Ovary (tissue), 3 donors: ENCODE data around the gene SIDT2.

Source experiments
- EP300 ChIP-seq: sonication (generic); formaldehyde crosslinking; IDR thresholded peaks from one replicate; pipeline ENCODE4 v1.6.1; 2017; ENCODE audit warnings: antibody characterized with exemption
- POLR2A ChIP-seq: fragments of 450-650 bp; IDR thresholded peaks from one replicate; pipeline ENCODE4 v1.6.1; 2017; ENCODE audit warnings: antibody characterized with exemption, mild to moderate bottlenecking, moderate library complexity
- TF ChIP-seq, protein P1 (sequence below), 3 donors: fragments of 450-650 bp in 2 of 3; fragments of 200-600 bp in 1 of 3; IDR thresholded peaks; one replicate each; pipeline versions ENCODE4 v1.5.1 to v1.8.0; 2016 to 2022; ENCODE audit warnings: antibody characterized with exemption in 3 of 3, mild to moderate bottlenecking in 1 of 3
- donor health status: DM: no; HTN: no; CAD: no.

DNA sequence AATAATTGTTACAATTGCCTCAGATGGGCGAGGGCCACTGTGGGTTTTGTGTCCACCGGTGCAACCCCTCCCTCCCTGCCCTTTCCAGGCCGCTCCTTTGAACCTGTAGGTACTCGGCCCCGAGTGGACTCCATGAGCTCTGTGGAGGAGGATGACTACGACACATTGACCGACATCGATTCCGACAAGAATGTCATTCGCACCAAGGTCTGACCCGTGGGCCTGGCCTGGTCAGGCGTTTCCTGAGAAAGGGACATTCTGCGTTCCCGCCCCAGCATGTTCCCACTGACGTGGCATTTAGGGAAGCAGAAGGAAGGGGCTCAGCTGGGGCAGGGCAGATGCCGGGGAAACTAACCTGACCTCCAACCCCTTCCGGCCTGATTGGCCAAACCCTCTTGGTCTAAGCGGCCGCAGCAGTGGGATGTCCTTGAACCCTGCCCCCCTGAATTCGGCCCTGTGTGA, 10.1 kb downstream of the SIDT2 start:
- TF ChIP-seq POLR2A (no peak), EP300 (no peak)
- TF ChIP-seq, protein P1, sequence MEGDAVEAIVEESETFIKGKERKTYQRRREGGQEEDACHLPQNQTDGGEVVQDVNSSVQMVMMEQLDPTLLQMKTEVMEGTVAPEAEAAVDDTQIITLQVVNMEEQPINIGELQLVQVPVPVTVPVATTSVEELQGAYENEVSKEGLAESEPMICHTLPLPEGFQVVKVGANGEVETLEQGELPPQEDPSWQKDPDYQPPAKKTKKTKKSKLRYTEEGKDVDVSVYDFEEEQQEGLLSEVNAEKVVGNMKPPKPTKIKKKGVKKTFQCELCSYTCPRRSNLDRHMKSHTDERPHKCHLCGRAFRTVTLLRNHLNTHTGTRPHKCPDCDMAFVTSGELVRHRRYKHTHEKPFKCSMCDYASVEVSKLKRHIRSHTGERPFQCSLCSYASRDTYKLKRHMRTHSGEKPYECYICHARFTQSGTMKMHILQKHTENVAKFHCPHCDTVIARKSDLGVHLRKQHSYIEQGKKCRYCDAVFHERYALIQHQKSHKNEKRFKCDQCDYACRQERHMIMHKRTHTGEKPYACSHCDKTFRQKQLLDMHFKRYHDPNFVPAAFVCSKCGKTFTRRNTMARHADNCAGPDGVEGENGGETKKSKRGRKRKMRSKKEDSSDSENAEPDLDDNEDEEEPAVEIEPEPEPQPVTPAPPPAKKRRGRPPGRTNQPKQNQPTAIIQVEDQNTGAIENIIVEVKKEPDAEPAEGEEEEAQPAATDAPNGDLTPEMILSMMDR (IDR thresholded peaks at IDR 0.05), result no peak
